GM21381 (cell line): ENCODE results near the gene HOXA5.

ENCODE experiments used
- ATAC-seq: cut with Tn5 transposase; IDR thresholded peaks from one replicate; pipeline ENCODE4 v1.9.1; 2021; ENCODE audit warnings: mild to moderate bottlenecking, moderate library complexity; ENCODE audit not compliant: unreplicated experiment

HOXA5 gene

DNA sequence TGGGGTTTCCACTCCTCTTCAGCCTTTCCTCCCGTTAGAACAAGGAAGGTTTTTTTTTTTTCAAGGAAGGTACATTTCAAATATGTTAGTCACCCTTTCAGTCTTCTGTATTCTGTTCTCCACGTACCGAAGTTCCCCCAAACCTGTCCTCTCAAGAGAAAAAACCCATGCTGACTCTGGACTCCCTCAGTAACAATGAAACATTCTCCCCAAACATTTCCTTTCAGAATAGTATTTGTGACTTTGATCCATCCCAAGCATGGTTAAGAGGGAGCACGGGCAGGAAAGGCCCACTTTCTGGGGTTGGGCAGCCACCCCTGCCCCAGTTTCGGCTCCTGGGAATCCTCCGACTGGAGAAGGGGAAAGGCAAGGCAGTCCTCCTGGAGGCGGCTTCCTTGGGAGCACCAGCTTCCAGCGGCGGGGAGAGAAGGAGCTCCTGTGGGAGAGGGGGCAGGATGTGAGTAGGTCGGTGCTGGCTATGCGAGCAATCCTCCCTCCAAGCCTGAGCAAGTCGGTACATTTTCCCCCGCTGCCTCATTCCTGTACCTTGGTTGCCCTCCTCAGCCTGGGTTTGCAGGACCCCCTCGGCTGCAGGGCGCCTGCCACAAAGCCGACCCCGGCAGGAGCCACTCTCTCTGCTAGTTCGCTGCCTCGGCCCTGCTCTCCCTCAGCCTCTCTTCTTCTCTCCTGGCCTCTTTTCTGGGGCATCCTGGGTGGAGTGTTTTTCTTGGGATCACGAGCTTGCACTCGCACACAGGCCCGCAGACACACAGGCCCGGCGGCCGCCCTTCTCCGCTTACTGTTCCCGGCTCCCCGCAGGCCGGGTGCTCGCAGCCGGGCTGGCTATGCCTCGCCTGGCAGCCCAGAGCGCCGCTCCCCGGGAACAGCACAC lies 45.5 kb downstream of the HOXA5 start:
- ATAC-seq: no peak

DNA sequence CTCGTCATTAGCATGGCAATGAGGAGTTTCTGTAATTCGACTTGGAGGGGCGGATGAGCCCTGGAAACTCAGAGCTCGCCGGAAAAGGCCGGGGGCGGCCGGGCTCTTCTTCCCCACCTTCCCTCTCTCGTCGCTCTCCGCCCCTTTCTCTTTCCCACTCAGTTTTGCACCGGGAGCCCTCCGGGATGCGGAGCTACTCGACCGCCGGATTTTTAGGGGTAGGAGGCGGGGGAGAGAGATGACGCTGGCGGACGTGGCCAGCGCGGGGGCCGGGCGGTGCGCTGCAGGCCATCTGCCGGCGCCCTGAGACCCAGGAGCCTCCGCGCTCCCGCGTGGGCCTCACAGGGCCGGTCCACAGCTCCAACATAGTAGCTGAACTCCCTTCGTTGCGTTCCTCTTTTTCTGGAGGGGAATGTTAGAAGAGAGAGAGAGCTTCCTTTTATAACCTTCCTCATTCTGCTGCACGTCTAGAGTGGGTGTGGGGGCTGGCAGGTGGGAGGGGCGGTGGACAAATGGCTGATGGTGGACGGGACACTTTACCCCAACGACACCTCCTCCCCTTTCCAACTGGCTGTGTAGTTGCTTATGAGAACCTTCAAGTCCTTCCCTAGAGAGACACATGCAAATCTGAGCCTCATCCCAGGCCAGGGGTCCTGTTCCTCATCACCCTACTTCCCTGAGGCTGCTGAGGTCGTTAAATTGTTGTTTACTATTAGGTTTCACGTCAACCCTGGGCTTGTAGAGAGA lies 46.5 kb downstream of the HOXA5 start:
- no peak for ATAC-seq

DNA sequence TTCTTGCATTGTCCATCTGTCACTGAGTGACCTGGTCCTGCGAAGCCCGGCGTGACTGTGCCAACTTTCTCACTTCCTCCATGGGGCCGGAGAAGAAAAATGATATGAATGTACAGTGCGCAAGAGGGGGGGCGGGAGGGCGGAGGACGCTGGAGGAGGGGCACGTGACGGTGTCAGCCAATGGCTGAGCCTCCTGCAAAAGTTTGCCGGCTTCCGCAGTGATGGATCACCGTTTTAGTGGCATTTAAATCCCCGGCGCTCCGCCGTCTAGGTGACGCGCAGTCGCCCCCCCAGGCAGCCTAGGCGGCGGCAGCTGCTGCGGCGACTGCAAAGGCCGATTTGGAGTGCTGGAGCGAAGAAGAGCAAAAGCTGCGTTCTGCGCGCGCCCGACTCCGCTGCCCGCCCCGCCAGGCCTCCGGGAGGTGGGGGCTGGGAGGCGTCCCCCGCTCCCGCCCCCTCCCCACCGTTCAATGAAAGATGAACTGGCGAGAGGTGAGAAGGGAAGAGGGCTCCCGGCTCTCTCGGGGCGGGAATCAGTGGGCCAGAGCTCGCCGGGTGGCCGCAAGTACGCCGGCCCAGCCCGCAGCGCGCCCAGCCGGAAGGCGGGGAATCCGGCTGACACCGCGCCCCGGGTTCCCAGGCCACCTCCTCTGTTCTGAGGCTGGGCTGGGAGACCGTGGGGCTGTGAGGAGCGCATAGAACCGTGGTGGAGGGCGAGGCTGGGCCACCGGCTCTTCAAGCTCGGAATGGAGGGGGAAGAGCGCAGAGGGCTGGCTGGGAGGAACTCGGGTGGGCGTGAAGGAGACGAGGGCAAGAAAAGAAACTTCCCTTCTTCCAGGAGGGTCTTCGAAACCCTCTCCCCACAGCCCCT lies 47.3 kb downstream of the HOXA5 start, which contains the start of gene HOXA1:
HOXA1 (minus strand) TSS at position 104 of the 871 bp plus-strand sequence; CDS start at position 16, 88 bp downstream.
- peak; percentile 86 for ATAC-seq

- no peak for ATAC-seq
Measured at GRCh38 chr7:27095050-27095896, 48.2 kb downstream of the HOXA5 start.

GRCh38 chr7:27094304-27095049 lies 49.0 kb downstream of the HOXA5 start:
- no peak for ATAC-seq

GRCh38 chr7:27093184-27093895 lies 50.1 kb downstream of the HOXA5 start:
- ATAC-seq: no peak

DNA sequence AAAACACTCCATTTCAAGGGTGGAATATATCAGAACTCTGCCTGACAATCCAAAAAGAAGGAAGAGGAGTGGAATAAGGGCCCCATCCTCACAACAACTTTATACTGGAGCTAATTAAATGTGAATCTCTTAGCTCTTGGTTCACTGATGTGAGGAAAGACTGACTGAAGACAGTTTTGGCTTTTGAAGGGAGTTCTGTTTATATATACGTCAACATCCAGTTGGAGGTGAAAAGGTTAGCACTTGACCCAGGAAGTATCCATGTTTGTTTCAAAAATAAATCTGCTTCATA lies 50.7 kb downstream of the HOXA5 start:
- no peak for ATAC-seq

- ATAC-seq: no peak
Measured at GRCh38 chr7:27091941-27092818, 51.3 kb downstream of the HOXA5 start.

DNA sequence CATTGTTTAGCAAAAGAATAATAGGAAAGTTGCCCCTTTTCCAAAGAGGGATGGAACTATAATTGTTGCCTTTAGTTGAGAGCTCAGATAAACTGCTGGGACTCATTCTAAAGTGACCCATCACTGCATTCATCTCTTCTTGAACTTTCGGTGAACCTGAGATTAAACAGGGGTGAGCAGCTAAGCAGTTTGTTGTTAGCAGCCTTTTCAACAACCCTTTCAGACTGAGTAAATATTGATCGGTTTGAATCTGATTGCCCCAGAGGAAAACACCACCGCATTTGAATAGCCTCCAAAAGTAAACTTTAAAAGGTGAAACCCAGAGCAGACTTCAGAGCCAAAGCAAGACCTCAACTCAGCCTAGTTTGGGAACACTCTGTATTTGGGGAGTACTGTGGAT lies 52.4 kb downstream of the HOXA5 start:
- ATAC-seq: no peak
